Gastrocnemius medialis (tissue), 4 donors: ENCODE data around the gene IGSF9.

Experiments used
- CTCF ChIP-seq, 5 experiments: fragments of 450-650 bp in 3 of 5; fragments of 200-600 bp in 2 of 5; sonication (generic) in 2 of 5; IDR thresholded peaks in 4 of 5; conservative IDR thresholded peaks in 1 of 5; 1 replicate in 4 of 5; 2 replicates in 1 of 5; pipeline ENCODE4 v1.5.1; 2016 to 2019; ENCODE audit warnings: antibody characterized with exemption in 5 of 5, mild to moderate bottlenecking in 3 of 5, moderate library complexity in 3 of 5
- POLR2A ChIP-seq, 2 donors: fragments of 450-650 bp; IDR thresholded peaks; one replicate each; pipeline ENCODE4 v1.6.1; 2017; ENCODE audit warnings: antibody characterized with exemption in 2 of 2, mild to moderate bottlenecking in 2 of 2, moderate library complexity in 2 of 2

- TF ChIP-seq CTCF (IDR thresholded peaks at IDR 0.05 in 4 of 5, conservative IDR thresholded peaks at IDR 0.05 in 1 of 5) (no peak), POLR2A (IDR thresholded peaks at IDR 0.05) (no peak)
These were observed 62.9 kb downstream of the IGSF9 start for GRCh38 chr1:159882527-159882862.
